Measurements from ENCODE around the gene COL8A2. TPM values are rescaled to one million over a fixed set of nuclear protein-coding genes. Genes with fewer than 3 reads are reported as not detected.
A peak's percentile ranks its signal among the peaks of the same experiment; 100 is the strongest.

COL8A2 gene
- total and polyA plus RNA-seq, 7 donors = 0.60 to 13.0 (median 3.2) TPM

- intact Hi-C loops (cut with DNase I) = no loop called here
- Histone ChIP-seq H3K4me3 (no peak overlapping the region), H3K9me3 (no peaks in the 10 kb centered on the region), H3K36me3 (peaks cover 30 to 61% (median 46%) of the 10 kb centered on the region in 4 donors), H3K27me3 (no peaks in the 10 kb centered on the region), H3K4me1 (peaks cover 0 to 95% (median 74%) of the 10 kb centered on the region in 4 donors), H3K27ac (peak overlapping the region; percentile 7 to 100 (median 58))
- no peak for DNase-seq
- TF ChIP-seq EP300 (IDR thresholded peaks at IDR 0.05) = no peak
- TF ChIP-seq CTCF (IDR thresholded peaks at IDR 0.05) = no peak
- no peak for TF ChIP-seq POLR2A (IDR thresholded peaks at IDR 0.05)
- no peak for TF ChIP-seq POLR2AphosphoS5 (IDR thresholded peaks at IDR 0.05)
- 89 to 95% methylated on average over 12 of the region's 12 CpGs for WGBS, 2 donors
Observed at GRCh38 chr1:36170643-36171412, 45.8 kb upstream of the COL8A2 start.

GRCh38 chr1:36168514-36168913 lies 43.5 kb upstream of the COL8A2 start:
- Histone ChIP-seq H3K9me3 (no peaks in the 10 kb centered on the region), H3K27ac (peak overlapping the region; percentile 45 to 100 (median 84)), H3K36me3 (peaks cover 21 to 38% (median 32%) of the 10 kb centered on the region in 4 donors), H3K27me3 (no peaks in the 10 kb centered on the region), H3K4me3 (no peak overlapping the region), H3K4me1 (peaks cover 0 to 94% (median 71%) of the 10 kb centered on the region in 4 donors)
- 95% methylated on average over 3 of the region's 3 CpGs for WGBS, 2 donors
- DNase-seq = no peak
- TF ChIP-seq POLR2A (IDR thresholded peaks at IDR 0.05) = no peak
- no peak for TF ChIP-seq CTCF (IDR thresholded peaks at IDR 0.05)
- no peak for TF ChIP-seq EP300 (IDR thresholded peaks at IDR 0.05)
- no peak for TF ChIP-seq POLR2AphosphoS5 (IDR thresholded peaks at IDR 0.05)
- intact Hi-C loops (cut with DNase I) = no loop called here

DNA sequence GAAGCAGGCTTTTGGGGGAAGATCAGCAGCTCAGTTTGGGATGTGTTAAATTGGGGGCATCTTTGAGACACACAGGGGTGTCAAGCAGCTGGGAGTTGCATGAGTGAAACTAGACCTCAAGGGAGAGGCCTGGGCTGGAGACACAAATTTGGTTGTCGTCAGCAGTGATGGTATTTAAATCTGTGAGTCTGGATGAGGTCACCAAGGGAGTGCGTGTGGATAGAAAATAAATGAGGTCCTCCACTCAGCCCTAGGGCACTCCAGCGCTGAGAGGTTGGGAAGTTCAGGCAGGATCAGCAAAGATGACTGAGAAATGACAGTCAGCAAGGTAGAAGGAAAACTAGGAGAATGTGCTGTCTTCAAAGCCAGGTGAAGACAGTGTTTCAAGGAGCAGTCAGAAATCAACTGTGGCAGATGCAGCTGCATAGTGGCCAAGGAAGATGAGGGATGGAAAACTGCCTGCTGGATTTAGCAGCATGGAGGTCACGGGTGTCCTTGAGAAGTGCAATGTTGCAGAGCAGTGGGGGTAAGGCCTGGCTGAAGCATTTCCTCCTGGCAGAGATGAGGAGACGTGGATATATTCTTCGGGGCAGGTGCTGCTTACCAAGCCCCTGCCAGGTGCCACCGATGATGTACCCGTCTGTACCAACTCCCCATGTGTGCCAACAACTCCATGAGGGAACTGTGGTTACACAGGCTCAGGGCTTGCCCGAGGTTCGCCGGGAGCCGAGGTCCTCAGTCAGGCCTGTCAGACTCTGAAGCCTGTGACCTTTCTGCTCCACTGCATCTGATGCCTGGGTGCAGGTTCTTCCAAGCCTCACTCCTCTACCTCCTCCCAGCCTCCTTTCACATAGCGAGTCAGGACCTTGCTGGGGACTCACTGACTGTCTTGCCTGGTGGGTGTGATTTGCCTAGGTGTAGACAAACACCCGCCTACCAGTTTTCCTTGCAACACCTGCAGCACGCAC lies 42.2 kb upstream of the COL8A2 start:
- H3K4me1 ChIP-seq = peaks cover 0 to 94% (median 82%) of the 10 kb centered on the region in 4 donors
- no peaks in the 10 kb centered on the region for H3K27me3 ChIP-seq
- peaks cover 8 to 25% (median 19%) of the 10 kb centered on the region in 4 donors for H3K36me3 ChIP-seq
- no peak for DNase-seq
- no peaks in the 10 kb centered on the region for H3K9me3 ChIP-seq
- 81 to 91% methylated on average over 15 of the region's 15 CpGs for WGBS, 2 donors
- peak overlapping the region; percentile 45 to 100 (median 84) for H3K27ac ChIP-seq
- no peak overlapping the region for H3K4me3 ChIP-seq
- intact Hi-C loops (cut with DNase I) = no loop called here
- TF ChIP-seq EP300 (IDR thresholded peaks at IDR 0.05) (no peak), CTCF (IDR thresholded peaks at IDR 0.05) (no peak), POLR2AphosphoS5 (IDR thresholded peaks at IDR 0.05) (no peak), POLR2A (IDR thresholded peaks at IDR 0.05) (no peak)

GRCh38 chr1:36166136-36166535 lies 41.1 kb upstream of the COL8A2 start:
- 69 to 85% methylated on average over 4 of the region's 4 CpGs for WGBS, 2 donors
- Histone ChIP-seq H3K4me3 (no peak overlapping the region), H3K9me3 (no peaks in the 10 kb centered on the region), H3K36me3 (peaks cover 0 to 14% (median 9%) of the 10 kb centered on the region in 4 donors), H3K4me1 (peaks cover 0 to 100% (median 90%) of the 10 kb centered on the region in 4 donors), H3K27ac (peak overlapping the region; percentile 45 to 100 (median 84)), H3K27me3 (no peaks in the 10 kb centered on the region)
- TF ChIP-seq POLR2AphosphoS5 (IDR thresholded peaks at IDR 0.05) = no peak
- DNase-seq = no peak
- intact Hi-C loops (cut with DNase I) = no loop called here

DNA sequence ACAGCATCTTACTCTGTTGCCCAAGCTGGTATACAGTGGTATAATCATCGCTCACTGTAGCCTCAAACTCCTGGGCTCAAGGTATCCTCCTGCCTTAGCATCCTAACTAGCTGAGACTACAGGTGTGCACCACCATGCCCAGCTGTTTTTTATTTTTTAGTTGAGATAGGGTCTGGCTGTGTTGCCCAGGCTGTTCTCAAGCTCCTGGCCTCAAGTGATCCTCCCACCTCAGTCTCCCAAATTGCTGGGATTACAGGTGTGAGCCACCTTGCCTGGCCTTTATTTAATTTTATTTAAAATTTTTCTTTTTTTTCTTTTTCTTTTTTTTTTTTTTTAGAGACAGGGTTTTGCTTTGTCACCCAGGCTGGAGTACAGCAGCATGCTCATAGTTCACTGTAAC lies 40.1 kb upstream of the COL8A2 start:
- no peak overlapping the region for H3K4me3 ChIP-seq
- H3K27me3 ChIP-seq = no peaks in the 10 kb centered on the region
- intact Hi-C loops (cut with DNase I) = no loop called here
- H3K9me3 ChIP-seq = no peaks in the 10 kb centered on the region
- whole genome bisulfite sequencing, 2 donors = 58 to 98% methylated on average over 1 of the region's 1 CpG
- peaks cover 0 to 7% (median 4%) of the 10 kb centered on the region in 4 donors for H3K36me3 ChIP-seq
- TF ChIP-seq EP300 (IDR thresholded peaks at IDR 0.05) (no peak), POLR2A (IDR thresholded peaks at IDR 0.05) (no peak), POLR2AphosphoS5 (IDR thresholded peaks at IDR 0.05) (no peak), CTCF (IDR thresholded peaks at IDR 0.05) (no peak)
- H3K4me1 ChIP-seq = peaks cover 0 to 100% (median 93%) of the 10 kb centered on the region in 4 donors
- no peak for DNase-seq
- H3K27ac ChIP-seq = peak overlapping the region; percentile 45 to 100 (median 84)

All from sigmoid colon (tissue), 7 donors.